Esophagus muscularis mucosa (tissue), 4 donors: Measurements from ENCODE around the gene PLXNA4. TPM values are rescaled to one million over a fixed set of nuclear protein-coding genes. Genes with fewer than 3 reads are reported as not detected.
A peak's percentile ranks its signal among the peaks of the same experiment; 100 is the strongest.

Experiments
- DNase-seq: peaks from one replicate; pipeline ENCODE4 v3.0.0-alpha.2; 2017; ENCODE audit errors: extremely low spot score
- H3K27ac ChIP-seq, 4 donors: fragments of 200-600 bp; sonication (generic); replicated peaks in 1 of 4; 1 replicate in 3 of 4; 2 replicates in 1 of 4; pipeline ENCODE4 v1.5.1; 2016 to 2019; ENCODE audit warnings: mild to moderate bottlenecking in 1 of 4
- H3K27me3 ChIP-seq, 4 donors: fragments of 200-600 bp; sonication (generic); one replicate each; pipeline versions ENCODE4 v1.5.1 to v1.6.0; 2016 to 2019
- H3K36me3 ChIP-seq, 4 donors: fragments of 200-600 bp; sonication (generic); one replicate each; pipeline ENCODE4 v1.5.1; 2016 to 2019
- H3K4me1 ChIP-seq, 4 donors: fragments of 200-600 bp; sonication (generic); one replicate each; pipeline ENCODE4 v1.5.1; 2016 to 2019
- H3K4me3 ChIP-seq, 4 donors: fragments of 200-600 bp; sonication (generic); 1 replicate in 2 of 4; 2 replicates in 2 of 4; pipeline ENCODE4 v1.5.1; 2016 to 2019; ENCODE audit warnings: mild to moderate bottlenecking in 4 of 4, moderate library complexity in 1 of 4
- H3K9me3 ChIP-seq, 4 donors: fragments of 200-600 bp; sonication (generic); 1 replicate in 3 of 4; 2 replicates in 1 of 4; pipeline ENCODE4 v1.5.1; 2016 to 2019
- EP300 ChIP-seq: sonication (generic); formaldehyde crosslinking; IDR thresholded peaks from one replicate; pipeline ENCODE4 v1.6.1; 2017; ENCODE audit warnings: antibody characterized with exemption
- POLR2A ChIP-seq: fragments of 450-650 bp; IDR thresholded peaks from one replicate; pipeline ENCODE4 v1.6.1; 2017; ENCODE audit warnings: antibody characterized with exemption, moderate library complexity, mild to moderate bottlenecking, low read depth
- POLR2AphosphoS5 ChIP-seq, 2 donors: sonication (generic); formaldehyde crosslinking; IDR thresholded peaks; one replicate each; pipeline ENCODE4 v1.6.1; 2017; ENCODE audit warnings: antibody characterized with exemption in 2 of 2
- WGBS: methylation state at CpG from one replicate; pipeline ENCODE4 v1.1.5; 2018; 5-methylcytosine and 5-hydroxymethylcytosine counted together
- intact Hi-C: fragments of 100-400 bp; cut with DNase I; formaldehyde crosslinking; loops from one replicate; pipeline ENCODE4 v1.15.1; 2023
- total RNA-seq, 4 donors: library from RNA; depleted of rRNA; stranded (reverse); fragments of >200 nt; gene quantifications; one replicate each; pipeline versions ENCODE4 v1.1.0 to v1.2.1, GENCODE V29; 2016
- TF ChIP-seq, protein P1 (sequence below), 3 experiments: fragments of 200-600 bp in 2 of 3; fragments of 450-650 bp in 1 of 3; sonication (generic) in 2 of 3; IDR thresholded peaks; one replicate each; pipeline ENCODE4 v1.5.1; 2017 to 2019; ENCODE audit warnings: antibody characterized with exemption in 3 of 3, mild to moderate bottlenecking in 2 of 3, moderate library complexity in 1 of 3

PLXNA4 gene
- total RNA-seq, 4 donors from 2014 or later, result 5.0 to 9.5 (median 6.6) TPM

DNA sequence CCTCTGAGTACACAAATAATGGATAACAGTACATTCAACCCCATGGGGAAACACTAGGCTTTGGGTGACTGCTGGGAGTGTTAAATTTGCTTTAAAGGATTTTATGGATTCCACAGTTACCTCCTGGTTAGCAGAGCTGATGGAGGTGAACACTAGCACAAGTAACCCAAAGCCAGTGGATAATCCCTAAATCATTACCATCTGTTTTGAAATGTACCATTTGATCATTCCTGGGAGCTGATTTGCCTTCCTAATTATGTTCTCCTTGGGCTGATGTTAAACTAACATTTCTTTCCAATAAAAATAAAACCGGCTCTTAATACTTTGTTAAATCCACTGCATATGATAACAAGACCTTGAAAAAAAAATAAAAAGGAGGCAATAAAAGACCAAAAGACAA lies 493.9 kb downstream of the PLXNA4 start:
- Histone ChIP-seq H3K27ac (peak overlapping the region in 2 of 4 donors; percentile 77 to 86), H3K36me3 (no peaks in the 10 kb centered on the region), H3K9me3 (no peaks in the 10 kb centered on the region), H3K4me1 (peaks cover 13 to 54% (median 51%) of the 10 kb centered on the region in 4 donors), H3K27me3 (no peaks in the 10 kb centered on the region), H3K4me3 (no peak overlapping the region)
- WGBS, result 48% methylated on average over 1 of the region's 1 CpG
- intact Hi-C loops, result no loop called here
- TF ChIP-seq, protein P1, sequence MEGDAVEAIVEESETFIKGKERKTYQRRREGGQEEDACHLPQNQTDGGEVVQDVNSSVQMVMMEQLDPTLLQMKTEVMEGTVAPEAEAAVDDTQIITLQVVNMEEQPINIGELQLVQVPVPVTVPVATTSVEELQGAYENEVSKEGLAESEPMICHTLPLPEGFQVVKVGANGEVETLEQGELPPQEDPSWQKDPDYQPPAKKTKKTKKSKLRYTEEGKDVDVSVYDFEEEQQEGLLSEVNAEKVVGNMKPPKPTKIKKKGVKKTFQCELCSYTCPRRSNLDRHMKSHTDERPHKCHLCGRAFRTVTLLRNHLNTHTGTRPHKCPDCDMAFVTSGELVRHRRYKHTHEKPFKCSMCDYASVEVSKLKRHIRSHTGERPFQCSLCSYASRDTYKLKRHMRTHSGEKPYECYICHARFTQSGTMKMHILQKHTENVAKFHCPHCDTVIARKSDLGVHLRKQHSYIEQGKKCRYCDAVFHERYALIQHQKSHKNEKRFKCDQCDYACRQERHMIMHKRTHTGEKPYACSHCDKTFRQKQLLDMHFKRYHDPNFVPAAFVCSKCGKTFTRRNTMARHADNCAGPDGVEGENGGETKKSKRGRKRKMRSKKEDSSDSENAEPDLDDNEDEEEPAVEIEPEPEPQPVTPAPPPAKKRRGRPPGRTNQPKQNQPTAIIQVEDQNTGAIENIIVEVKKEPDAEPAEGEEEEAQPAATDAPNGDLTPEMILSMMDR (IDR thresholded peaks at IDR 0.05), result no peak
- TF ChIP-seq POLR2A, result no peak
- no peak for TF ChIP-seq POLR2AphosphoS5 (IDR thresholded peaks at IDR 0.05)
- TF ChIP-seq EP300, result no peak
- DNase-seq, result no peak

GRCh38 chr7:132081686-132082085 lies 494.6 kb downstream of the PLXNA4 start:
- Histone ChIP-seq H3K27ac (peak overlapping the region; percentile 57 to 86 (median 76)), H3K4me3 (no peak overlapping the region), H3K27me3 (no peaks in the 10 kb centered on the region), H3K4me1 (peaks cover 13 to 61% (median 55%) of the 10 kb centered on the region in 4 donors), H3K36me3 (no peaks in the 10 kb centered on the region), H3K9me3 (no peaks in the 10 kb centered on the region)
- WGBS, result 54% methylated on average over 2 of the region's 2 CpGs
- intact Hi-C loops, result no loop called here
- DNase-seq, result no peak
- no peak for TF ChIP-seq EP300
- TF ChIP-seq POLR2AphosphoS5 (IDR thresholded peaks at IDR 0.05), result no peak
- TF ChIP-seq, protein P1 (IDR thresholded peaks at IDR 0.05), result no peak
- TF ChIP-seq POLR2A, result no peak

- H3K27ac ChIP-seq, result peak overlapping the region; percentile 57 to 86 (median 76)
- H3K27me3 ChIP-seq, result no peaks in the 10 kb centered on the region
- 45% methylated on average over 5 of the region's 6 CpGs for WGBS
- peaks cover 13 to 66% (median 57%) of the 10 kb centered on the region in 4 donors for H3K4me1 ChIP-seq
- intact Hi-C loops, result no loop called here
- no peaks in the 10 kb centered on the region for H3K36me3 ChIP-seq
- no peak for DNase-seq
- H3K9me3 ChIP-seq, result no peaks in the 10 kb centered on the region
- TF ChIP-seq, protein P1 (IDR thresholded peaks at IDR 0.05), result no peak
- TF ChIP-seq POLR2AphosphoS5 (IDR thresholded peaks at IDR 0.05) (peak; percentile 44 to 54), POLR2A (no peak), EP300 (no peak)
- no peak overlapping the region for H3K4me3 ChIP-seq
Measured at GRCh38 chr7:132080967-132081668, 495.2 kb downstream of the PLXNA4 start.

GRCh38 chr7:132080467-132080866 lies 495.8 kb downstream of the PLXNA4 start:
- Histone ChIP-seq H3K27ac (peak overlapping the region; percentile 57 to 86 (median 76)), H3K4me1 (peaks cover 13 to 72% (median 59%) of the 10 kb centered on the region in 4 donors), H3K27me3 (no peaks in the 10 kb centered on the region), H3K36me3 (no peaks in the 10 kb centered on the region), H3K4me3 (no peak overlapping the region), H3K9me3 (no peaks in the 10 kb centered on the region)
- WGBS, result 54% methylated on average over 1 of the region's 1 CpG
- TF ChIP-seq POLR2A (no peak), POLR2AphosphoS5 (IDR thresholded peaks at IDR 0.05) (no peak), EP300 (no peak)
- TF ChIP-seq, protein P1 (IDR thresholded peaks at IDR 0.05), result no peak
- intact Hi-C loops, result no loop called here
- no peak for DNase-seq
